IPS-15b (cell line): ENCODE data around the gene TXNL4A.

Experiments used
- H3K27me3 ChIP-seq: one replicate; pipeline ENCODE4 v1.6.1; 2013; ENCODE audit warnings: low read length; ENCODE audit not compliant: control insufficient read depth, insufficient read depth
- H3K36me3 ChIP-seq: one replicate; pipeline ENCODE4 v1.6.1; 2013; ENCODE audit warnings: low read length; ENCODE audit not compliant: control insufficient read depth, insufficient read depth
- H3K4me1 ChIP-seq: one replicate; pipeline ENCODE4 v1.6.1; 2013; ENCODE audit warnings: mild to moderate bottlenecking, low read length; ENCODE audit not compliant: control insufficient read depth, insufficient read depth
- H3K4me3 ChIP-seq: one replicate; pipeline ENCODE4 v1.5.1; 2013; ENCODE audit warnings: low read depth, low read length
- H3K9ac ChIP-seq: one replicate; pipeline ENCODE4 v1.6.1; 2013; ENCODE audit warnings: low read depth, mild to moderate bottlenecking, low read length
- H3K9me3 ChIP-seq: one replicate; pipeline ENCODE4 v1.6.1; 2013; ENCODE audit warnings: mild to moderate bottlenecking, low read length; ENCODE audit not compliant: control insufficient read depth, insufficient read depth

The TXNL4A gene

DNA sequence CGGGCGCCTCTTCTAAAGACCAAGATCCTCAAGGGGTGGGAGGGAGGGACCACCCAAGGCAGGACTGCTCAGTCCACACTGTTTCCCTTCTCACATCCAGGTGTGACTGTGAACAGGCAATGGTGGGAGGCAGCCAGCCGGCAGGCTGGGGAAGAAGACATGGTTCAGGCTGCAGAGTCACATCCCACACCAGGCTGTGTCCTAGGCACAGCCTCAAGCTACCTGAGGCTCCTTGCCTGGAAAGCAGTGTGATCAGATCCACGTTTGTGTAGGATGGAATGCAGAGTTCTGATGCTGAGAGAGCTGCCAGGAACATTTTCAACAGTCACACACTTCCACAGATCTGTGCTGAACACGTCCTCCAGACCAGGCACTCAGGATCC is 53.3 kb downstream of the TXNL4A start:
- no peaks in the 10 kb centered on the region for H3K27me3 ChIP-seq
- H3K36me3 ChIP-seq: no peaks in the 10 kb centered on the region
- no peak overlapping the region for H3K9ac ChIP-seq
- no peaks in the 10 kb centered on the region for H3K9me3 ChIP-seq
- H3K4me3 ChIP-seq: no peak overlapping the region
- H3K4me1 ChIP-seq: no peaks in the 10 kb centered on the region

DNA sequence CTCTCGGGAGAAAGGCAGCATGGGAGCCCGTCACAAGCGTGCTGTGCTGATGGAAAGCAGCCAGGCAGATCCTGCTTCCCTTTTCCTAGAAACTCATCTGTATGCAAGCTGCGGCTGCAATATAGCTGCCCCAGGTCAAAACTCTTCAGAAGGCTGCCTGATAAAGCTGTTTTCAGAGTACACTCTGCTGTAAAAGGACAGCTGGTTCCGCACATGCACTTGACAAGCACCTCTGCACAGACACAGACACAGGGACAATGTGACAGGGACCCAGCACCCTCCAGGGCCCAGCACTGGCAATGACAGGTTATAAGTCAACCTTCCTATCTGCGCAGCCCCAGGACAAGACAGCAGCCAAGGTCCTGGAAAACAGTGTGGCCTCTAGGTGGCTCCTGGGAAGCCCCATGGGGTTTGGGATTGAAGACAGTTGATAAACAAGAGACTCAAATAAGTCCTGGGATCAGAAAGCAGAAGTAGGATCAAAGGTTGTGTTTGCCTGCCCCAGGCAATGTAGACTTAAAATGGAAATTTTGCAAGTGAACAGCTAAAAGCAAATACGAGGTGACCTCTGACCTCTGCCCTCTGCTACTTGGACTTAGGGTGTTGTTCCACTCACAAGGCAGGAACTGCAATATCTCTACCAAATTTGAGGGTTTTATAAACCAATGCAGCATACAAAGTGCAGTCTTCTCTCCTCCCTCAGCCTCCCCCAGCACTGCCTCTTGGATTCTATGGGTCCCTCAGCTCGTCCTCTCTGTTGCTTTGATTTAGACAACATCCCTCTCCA is 53.9 kb downstream of the TXNL4A start:
- no peaks in the 10 kb centered on the region for H3K27me3 ChIP-seq
- H3K4me1 ChIP-seq: no peaks in the 10 kb centered on the region
- H3K36me3 ChIP-seq: no peaks in the 10 kb centered on the region
- no peak overlapping the region for H3K4me3 ChIP-seq
- H3K9me3 ChIP-seq: no peaks in the 10 kb centered on the region
- no peak overlapping the region for H3K9ac ChIP-seq

DNA sequence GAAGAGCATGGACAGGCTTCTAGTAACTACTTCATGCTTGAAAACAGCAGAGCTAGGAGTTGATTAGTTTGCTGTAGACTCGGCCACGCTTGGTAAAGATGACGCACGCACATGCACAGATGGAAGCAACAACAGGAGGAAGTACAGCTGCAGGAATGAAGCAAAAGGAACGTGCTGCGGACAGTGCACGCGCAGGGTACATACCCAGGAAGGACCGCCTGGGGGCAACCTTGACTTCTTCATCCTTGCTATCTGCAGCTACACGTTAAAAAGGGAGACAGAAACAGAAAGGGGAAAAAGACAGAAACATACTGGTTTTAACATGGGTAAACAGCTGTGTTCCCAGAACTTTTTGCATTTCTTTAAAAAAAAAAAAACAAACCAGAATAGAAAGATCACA is 54.6 kb downstream of the TXNL4A start:
- H3K4me1 ChIP-seq: no peaks in the 10 kb centered on the region

DNA sequence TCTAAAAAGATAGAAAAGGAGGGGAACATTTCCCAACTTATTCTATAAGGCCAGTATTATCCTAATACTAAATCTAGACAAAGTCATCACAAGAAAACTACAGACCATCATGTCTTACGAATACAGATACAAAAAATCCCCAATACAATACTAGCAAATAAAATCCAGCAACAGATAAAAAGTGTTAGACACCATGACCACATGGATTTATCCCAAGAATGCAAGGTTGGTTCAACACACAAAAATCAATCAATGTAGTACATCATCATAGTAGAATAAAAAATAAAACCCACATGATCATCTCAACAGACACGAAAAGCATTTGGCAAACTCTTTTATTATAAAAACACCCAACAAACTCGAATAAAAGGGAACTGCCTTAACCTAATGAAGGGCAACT is 55.5 kb downstream of the TXNL4A start:
- no peaks in the 10 kb centered on the region for H3K9me3 ChIP-seq
- H3K4me1 ChIP-seq: no peaks in the 10 kb centered on the region
- H3K4me3 ChIP-seq: no peak overlapping the region
- no peak overlapping the region for H3K9ac ChIP-seq
- no peaks in the 10 kb centered on the region for H3K36me3 ChIP-seq
- H3K27me3 ChIP-seq: no peaks in the 10 kb centered on the region

More for the DNA sequence above, 54.6 kb downstream of the TXNL4A start:
- no peaks in the 10 kb centered on the region for H3K9me3 ChIP-seq
- no peaks in the 10 kb centered on the region for H3K27me3 ChIP-seq
- no peaks in the 10 kb centered on the region for H3K36me3 ChIP-seq
- no peak overlapping the region for H3K9ac ChIP-seq
- H3K4me3 ChIP-seq: no peak overlapping the region

DNA sequence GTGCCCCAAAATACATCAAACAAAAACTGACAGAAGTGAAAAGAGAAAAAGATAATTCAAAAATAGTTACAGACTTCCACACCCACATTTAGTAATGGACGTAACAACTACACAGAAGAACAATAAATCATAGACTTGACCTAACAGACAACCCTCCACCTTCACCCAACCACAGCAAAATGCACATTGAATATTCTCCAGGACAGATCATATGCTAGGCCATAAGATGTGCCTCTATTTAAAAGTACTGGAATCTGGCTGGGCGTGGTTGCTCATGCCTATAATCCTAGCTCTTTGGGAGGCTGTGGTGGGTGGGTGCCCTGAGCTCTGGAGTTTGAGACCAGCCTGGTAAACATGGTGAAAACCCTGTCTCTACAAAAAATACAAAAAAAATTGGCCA is 56.9 kb downstream of the TXNL4A start:
- Histone ChIP-seq H3K9me3 (no peaks in the 10 kb centered on the region), H3K9ac (no peak overlapping the region), H3K4me1 (no peaks in the 10 kb centered on the region), H3K36me3 (no peaks in the 10 kb centered on the region), H3K4me3 (no peak overlapping the region), H3K27me3 (no peaks in the 10 kb centered on the region)

DNA sequence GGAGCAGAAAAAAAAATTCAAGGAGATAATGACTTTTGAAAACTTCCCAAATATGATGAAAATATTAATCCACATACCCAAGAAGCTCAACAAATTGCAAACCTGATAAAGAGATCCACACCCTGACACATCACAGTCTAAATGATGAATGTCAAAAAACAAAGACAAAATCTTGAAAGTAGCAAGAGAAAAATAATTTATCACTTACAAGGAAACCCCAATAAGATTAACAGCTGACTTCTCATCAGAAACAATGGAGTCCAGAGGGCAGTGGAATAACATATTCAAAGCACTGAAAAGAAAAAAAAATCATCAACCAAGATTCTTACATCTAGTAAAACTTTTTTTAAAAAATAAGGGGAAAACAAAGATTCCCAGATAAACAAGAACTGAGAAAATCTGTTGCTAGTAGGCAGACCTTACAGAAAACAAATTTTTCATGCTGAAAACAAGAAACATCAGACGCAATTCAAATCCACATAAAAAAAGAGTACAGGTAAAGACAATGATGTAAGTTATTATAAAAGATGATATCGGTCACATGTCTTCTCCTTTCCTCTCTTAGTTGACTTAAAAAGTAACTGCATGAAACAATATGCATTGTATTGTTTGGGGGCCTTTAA is 58.2 kb downstream of the TXNL4A start:
- Histone ChIP-seq H3K36me3 (no peaks in the 10 kb centered on the region), H3K4me3 (no peak overlapping the region), H3K9ac (no peak overlapping the region), H3K9me3 (no peaks in the 10 kb centered on the region), H3K4me1 (no peaks in the 10 kb centered on the region), H3K27me3 (no peaks in the 10 kb centered on the region)

DNA sequence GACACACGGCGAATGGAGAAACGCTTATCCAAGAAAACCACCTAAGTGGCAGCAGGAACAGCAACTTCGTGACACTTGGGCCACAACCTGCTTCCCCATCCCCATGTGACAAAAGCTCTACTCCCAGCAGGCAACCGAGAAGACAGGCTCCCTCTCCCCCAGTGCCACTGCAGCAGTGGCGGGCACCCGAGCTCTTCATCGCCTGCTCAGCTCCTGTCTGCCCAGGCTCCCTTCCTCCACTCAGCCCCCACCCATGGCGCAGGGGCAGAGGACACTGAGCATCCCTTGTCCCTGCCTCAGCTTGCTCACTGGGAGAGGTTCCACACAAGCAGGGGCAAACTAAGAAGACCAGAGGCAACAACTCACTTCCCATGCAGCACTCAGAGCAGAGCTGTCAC is 59.8 kb downstream of the TXNL4A start:
- H3K9ac ChIP-seq: no peak overlapping the region
- H3K4me1 ChIP-seq: no peaks in the 10 kb centered on the region
- no peaks in the 10 kb centered on the region for H3K9me3 ChIP-seq
- H3K36me3 ChIP-seq: peaks cover 3% of the 10 kb centered on the region
- no peak overlapping the region for H3K4me3 ChIP-seq
- H3K27me3 ChIP-seq: no peaks in the 10 kb centered on the region

DNA sequence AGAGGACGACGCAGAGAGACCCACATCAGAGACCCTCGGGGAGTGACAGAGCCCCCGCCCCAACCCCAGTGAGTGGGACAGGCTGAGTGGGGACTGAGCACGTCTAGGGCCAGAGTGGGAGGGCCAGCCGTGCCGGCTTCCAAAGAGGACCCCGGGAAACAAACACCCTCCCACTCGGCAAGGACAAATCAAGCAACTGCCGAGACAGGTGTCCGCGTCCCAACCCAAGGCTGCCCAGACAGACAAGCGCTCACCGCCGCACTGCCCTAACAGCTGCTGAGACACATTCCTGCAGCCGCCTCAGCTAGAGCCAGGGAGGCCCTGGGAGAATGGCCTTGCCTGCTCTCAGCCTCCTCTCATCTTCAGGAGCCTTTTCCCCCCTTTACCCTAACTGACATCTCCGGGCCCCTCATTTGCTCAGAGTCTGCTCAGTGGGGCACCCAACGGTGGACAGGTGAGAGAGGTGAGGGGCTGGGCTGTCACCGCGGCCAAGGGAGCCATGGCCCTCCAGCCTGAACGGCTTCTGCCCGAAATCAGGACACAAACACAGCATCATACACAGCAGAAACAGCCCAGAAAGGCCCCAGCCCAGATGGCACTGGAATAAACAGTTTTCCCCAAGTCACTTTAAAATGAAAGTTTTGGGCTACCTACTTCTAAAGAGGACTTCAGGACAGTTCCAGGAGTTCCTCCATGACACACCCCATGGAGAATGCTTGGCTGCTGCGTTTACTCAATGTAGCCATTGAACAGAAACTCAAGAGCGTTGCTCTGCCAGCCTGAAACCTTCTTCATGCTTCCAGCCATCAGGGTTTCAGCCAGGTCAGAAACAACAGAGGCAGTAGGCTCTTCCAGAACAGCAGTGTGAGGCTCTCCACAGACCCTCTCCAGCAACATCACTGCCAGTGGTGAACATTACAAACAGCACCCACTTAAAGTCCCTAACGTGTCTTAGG is 60.5 kb downstream of the TXNL4A start:
- Histone ChIP-seq H3K4me3 (no peak overlapping the region), H3K27me3 (no peaks in the 10 kb centered on the region), H3K9me3 (no peaks in the 10 kb centered on the region), H3K36me3 (peaks cover 3% of the 10 kb centered on the region), H3K9ac (no peak overlapping the region), H3K4me1 (no peaks in the 10 kb centered on the region)

DNA sequence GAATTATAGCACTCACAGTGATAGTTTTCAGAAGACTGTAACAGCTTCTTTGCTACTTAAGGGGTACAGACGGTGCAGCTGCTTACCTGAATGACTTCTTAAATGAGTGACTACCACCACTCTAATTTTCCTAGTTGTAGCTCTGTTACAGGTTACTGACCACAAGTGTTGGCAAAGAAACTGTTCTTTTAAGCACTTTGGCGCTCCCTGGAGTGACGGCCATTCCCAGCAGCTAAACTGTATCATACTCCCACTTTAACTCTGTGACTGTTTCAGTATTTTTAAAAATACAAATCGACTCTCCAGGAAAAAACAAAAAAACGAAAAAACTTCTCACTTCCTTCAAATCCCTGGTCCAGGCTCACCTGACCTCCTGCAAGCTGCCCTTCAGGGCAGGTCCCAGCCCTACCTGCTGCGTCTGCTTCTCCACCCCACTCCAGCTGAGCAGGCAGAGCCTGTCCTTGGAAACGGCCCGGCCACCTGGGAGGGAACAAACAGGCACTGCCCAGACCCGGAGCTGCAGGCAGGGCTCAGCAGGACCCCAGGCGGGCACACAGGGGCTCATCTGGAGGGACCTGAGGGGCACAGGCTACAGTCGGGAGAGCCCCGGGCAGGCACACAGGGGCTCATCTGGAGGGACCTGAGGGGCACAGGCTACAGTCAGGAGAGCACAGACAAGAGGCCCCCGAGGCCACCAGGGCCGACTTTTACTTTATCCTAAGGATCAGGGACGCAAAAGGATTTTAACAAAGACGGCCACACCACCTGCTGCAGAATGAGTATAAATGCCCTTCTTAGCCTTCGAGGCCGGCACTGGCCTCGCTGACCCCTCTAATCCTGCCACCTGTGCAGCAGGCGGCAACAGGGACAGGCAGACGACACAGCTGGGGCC is 61.4 kb downstream of the TXNL4A start:
- H3K36me3 ChIP-seq: peaks cover 3% of the 10 kb centered on the region
- no peak overlapping the region for H3K9ac ChIP-seq
- H3K4me1 ChIP-seq: no peaks in the 10 kb centered on the region
- no peaks in the 10 kb centered on the region for H3K27me3 ChIP-seq
- no peak overlapping the region for H3K4me3 ChIP-seq
- H3K9me3 ChIP-seq: no peaks in the 10 kb centered on the region

DNA sequence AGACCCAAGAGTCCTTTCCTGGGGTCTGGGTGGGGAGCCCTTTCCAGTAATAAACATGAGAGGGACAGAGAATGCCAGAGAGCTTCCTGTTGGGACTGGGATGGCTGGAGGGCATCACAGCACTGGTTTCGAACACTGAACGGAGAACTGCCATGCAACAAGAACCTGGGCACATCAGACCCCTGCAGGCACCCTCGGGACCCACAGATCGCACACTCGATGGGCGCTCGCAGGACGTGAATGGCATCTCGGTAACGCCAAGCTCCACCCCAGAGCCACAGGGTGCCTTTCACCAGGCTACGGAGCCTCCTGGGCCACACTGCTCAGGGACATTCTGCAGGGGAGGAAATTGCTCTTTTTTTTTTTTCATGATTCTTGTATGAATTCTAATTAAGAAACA is 62.1 kb downstream of the TXNL4A start:
- no peaks in the 10 kb centered on the region for H3K9me3 ChIP-seq
- peaks cover 3% of the 10 kb centered on the region for H3K36me3 ChIP-seq
- H3K27me3 ChIP-seq: no peaks in the 10 kb centered on the region
- H3K9ac ChIP-seq: no peak overlapping the region
- H3K4me3 ChIP-seq: no peak overlapping the region
- H3K4me1 ChIP-seq: no peaks in the 10 kb centered on the region
